ENCODE data around the gene ITIH1. TPM values are rescaled to one million over a fixed set of nuclear protein-coding genes. Genes with fewer than 3 reads are reported as not detected.

Gene ITIH1
- total RNA-seq, 1 donor from 2014 or later: not detected

DNA sequence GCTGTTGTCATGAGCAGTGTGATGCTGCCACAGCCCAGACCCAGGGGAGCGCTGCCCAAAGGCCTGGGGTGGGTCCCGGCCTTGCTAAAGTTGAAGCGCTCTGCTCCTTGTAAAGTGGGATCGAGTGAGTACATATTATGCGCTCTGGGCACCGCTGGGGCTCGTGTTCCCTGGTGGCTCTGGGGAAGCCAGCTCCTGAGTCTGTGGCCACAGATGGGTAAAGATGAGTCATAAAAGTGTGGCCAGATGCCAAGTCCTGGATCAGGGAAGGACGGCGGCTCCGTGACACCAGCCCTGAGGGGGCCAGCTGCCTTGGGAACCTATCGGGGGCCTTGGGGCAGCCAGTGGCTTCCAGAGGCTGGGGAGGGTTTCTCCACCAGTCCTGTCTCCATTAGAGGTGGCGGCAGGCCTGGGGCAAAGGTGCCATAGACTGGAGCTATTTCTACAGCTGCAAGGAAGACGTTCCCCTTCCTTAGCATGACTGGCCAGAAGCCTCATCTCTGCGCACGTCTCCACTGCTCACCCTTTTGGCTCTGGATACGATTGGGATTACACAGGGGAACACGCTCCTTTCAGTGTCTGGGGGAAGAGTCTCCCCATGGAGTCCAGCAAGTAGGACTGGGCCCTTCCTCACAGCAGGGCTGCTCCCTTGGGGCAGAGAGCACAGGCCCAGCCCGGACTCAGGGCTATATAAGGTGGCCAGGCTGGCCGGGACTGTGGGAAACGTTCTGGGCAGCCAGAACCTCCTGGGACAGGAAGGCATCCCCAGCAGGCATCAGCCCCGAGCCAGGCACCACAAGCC, 54.3 kb downstream of the ITIH1 start:
- peak; percentile 93 for DNase-seq (ENCODE audit: extremely low spot score, unreplicated experiment)
- TF ChIP-seq, protein P1, sequence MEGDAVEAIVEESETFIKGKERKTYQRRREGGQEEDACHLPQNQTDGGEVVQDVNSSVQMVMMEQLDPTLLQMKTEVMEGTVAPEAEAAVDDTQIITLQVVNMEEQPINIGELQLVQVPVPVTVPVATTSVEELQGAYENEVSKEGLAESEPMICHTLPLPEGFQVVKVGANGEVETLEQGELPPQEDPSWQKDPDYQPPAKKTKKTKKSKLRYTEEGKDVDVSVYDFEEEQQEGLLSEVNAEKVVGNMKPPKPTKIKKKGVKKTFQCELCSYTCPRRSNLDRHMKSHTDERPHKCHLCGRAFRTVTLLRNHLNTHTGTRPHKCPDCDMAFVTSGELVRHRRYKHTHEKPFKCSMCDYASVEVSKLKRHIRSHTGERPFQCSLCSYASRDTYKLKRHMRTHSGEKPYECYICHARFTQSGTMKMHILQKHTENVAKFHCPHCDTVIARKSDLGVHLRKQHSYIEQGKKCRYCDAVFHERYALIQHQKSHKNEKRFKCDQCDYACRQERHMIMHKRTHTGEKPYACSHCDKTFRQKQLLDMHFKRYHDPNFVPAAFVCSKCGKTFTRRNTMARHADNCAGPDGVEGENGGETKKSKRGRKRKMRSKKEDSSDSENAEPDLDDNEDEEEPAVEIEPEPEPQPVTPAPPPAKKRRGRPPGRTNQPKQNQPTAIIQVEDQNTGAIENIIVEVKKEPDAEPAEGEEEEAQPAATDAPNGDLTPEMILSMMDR (IDR thresholded peaks at IDR 0.05): no peak
- H3K27ac Mint-ChIP-seq (ENCODE audit: unreplicated experiment): peak overlapping the region; percentile 84
- no peaks in the 10 kb centered on the region for H3K27me3 Mint-ChIP-seq (ENCODE audit: unreplicated experiment)
- no peak overlapping the region for H3K4me3 Mint-ChIP-seq (ENCODE audit: unreplicated experiment)
- H3K36me3 Mint-ChIP-seq (ENCODE audit: unreplicated experiment): peaks cover under 1% of the 10 kb centered on the region
- H3K4me1 Mint-ChIP-seq (ENCODE audit: unreplicated experiment): peaks cover 51% of the 10 kb centered on the region
- no peaks in the 10 kb centered on the region for H3K9me3 Mint-ChIP-seq (ENCODE audit: unreplicated experiment)

DNA sequence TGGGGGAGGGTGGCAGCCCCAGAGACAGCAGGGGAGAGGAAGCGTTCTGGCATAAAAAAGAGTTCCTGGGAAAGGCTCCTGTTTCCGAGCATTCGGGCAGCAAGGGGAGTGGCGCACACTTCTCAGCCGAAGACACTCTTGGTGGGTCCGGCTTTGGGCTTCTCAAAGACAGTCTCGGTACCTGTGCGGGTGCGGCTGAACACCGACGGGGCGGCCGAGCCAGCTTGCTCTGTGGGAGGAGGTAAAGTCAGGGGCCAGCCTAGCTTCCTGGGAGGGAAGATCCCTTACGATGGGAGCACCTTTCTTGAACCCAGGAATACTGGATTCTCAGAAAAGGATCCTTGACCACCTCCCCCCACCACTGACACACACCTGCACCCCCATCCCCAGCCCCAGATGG, 55.8 kb downstream of the ITIH1 start:
- peaks cover 42% of the 10 kb centered on the region for H3K4me1 Mint-ChIP-seq (ENCODE audit: unreplicated experiment)
- DNase-seq (ENCODE audit: extremely low spot score, unreplicated experiment): no peak
- no peak overlapping the region for H3K4me3 Mint-ChIP-seq (ENCODE audit: unreplicated experiment)
- no peak overlapping the region for H3K27ac Mint-ChIP-seq (ENCODE audit: unreplicated experiment)
- TF ChIP-seq, protein P1 (IDR thresholded peaks at IDR 0.05): no peak
- peaks cover 1% of the 10 kb centered on the region for H3K36me3 Mint-ChIP-seq (ENCODE audit: unreplicated experiment)
- no peaks in the 10 kb centered on the region for H3K9me3 Mint-ChIP-seq (ENCODE audit: unreplicated experiment)
- H3K27me3 Mint-ChIP-seq (ENCODE audit: unreplicated experiment): no peaks in the 10 kb centered on the region

DNA sequence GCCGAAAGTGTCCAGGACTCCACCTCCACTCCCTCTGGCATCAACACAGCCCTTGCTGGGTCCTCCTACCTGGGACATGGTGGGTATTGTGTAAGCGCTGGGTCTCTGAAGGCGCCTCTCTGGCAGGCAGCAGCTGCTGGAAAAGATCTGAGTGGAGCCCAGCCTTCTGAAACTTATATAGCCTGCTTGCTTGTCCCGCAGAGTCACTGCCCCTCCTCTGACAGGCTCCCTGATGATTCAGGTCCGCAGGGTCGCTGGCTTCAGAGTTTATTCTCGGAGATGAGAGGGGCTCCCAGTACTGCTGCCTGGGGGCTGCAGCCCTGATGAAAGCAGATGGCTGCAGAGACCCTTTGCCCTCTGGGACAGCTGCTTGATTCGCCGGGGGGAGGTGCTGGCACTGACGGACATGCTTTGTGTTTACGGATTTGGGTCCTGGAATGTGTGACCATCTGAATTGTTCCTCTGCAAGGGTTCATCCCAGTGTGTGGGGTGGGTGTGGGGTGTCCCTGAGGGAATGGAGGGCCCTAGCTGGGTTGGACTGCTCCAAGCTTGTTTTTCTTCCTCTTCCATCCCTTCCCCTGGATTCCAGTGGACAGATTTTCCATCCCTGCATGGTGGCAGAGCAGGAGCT, 57.6 kb downstream of the ITIH1 start, which contains the start of gene MUSTN1:
MUSTN1 (minus strand) TSS at position 149 of the 631 bp plus-strand sequence; CDS start at position 78, 71 bp downstream.
- no peaks in the 10 kb centered on the region for H3K27me3 Mint-ChIP-seq (ENCODE audit: unreplicated experiment)
- H3K36me3 Mint-ChIP-seq (ENCODE audit: unreplicated experiment): peaks cover 1% of the 10 kb centered on the region
- peak within 1 kb of the TSS; percentile 68 for H3K27ac Mint-ChIP-seq (ENCODE audit: unreplicated experiment)
- TF ChIP-seq, protein P1 (IDR thresholded peaks at IDR 0.05): no peak
- H3K4me3 Mint-ChIP-seq (ENCODE audit: unreplicated experiment): peak within 1 kb of the TSS; percentile 51
- DNase-seq (ENCODE audit: extremely low spot score, unreplicated experiment): no peak
- peaks cover 42% of the 10 kb centered on the region for H3K4me1 Mint-ChIP-seq (ENCODE audit: unreplicated experiment)
- H3K9me3 Mint-ChIP-seq (ENCODE audit: unreplicated experiment): no peaks in the 10 kb centered on the region

DNA sequence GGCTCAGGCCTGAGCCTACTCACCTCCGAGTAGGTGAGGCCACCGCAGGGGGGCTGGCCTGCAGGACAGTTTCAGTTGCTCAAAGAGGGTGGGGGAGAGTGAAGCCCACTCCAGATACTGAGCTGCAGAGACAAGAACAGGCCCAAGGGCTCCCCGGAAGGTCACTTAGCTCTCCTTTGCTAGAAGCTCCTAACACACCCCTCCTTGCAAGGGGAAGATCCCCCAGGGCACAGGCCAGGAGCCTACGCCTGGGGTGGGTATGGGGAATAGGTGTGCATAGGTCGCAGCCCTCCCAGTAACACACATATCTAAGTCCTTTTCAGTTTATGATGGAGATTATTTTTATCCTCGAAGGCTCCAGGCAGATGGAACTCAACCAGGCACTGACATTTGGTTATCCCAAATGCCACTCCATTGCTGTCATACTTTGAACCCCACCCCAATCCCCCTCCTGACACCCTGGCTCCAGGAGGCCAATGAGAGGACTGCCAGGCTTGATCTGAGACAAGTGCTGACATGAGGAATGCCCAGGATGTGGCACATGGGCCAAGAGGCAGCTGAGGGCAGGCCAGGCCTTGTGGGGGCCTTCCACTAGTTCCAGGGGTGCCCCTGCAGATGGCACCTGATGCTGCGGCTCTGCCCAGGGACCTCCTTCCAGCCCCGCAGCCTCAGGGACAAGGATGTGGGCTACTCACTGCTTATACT, 58.5 kb downstream of the ITIH1 start:
- H3K36me3 Mint-ChIP-seq (ENCODE audit: unreplicated experiment): peaks cover 7% of the 10 kb centered on the region
- H3K4me3 Mint-ChIP-seq (ENCODE audit: unreplicated experiment): no peak overlapping the region
- peak overlapping the region; percentile 68 for H3K27ac Mint-ChIP-seq (ENCODE audit: unreplicated experiment)
- no peaks in the 10 kb centered on the region for H3K27me3 Mint-ChIP-seq (ENCODE audit: unreplicated experiment)
- H3K4me1 Mint-ChIP-seq (ENCODE audit: unreplicated experiment): peaks cover 39% of the 10 kb centered on the region
- TF ChIP-seq, protein P1 (IDR thresholded peaks at IDR 0.05): no peak
- DNase-seq (ENCODE audit: extremely low spot score, unreplicated experiment): no peak
- no peaks in the 10 kb centered on the region for H3K9me3 Mint-ChIP-seq (ENCODE audit: unreplicated experiment)

DNA sequence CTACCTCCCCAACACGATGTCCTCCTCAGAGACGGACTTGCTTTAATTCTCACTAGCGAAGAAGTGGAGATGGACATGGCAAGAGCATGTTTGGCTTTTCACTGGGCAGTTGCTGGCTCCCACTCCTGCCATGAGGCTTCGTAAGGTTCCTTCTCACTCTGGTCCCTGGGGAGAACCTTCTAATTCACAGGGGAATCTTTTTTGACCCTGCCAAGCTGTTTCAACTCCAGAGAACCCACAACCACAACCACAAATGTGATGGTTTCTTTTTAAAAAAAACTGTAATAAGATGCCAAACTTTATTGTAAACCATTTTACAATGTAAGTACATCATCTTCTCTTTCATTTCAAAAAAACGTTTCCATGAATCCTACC, 59.1 kb downstream of the ITIH1 start:
- TF ChIP-seq, protein P1 (IDR thresholded peaks at IDR 0.05): no peak
- peaks cover 34% of the 10 kb centered on the region for H3K4me1 Mint-ChIP-seq (ENCODE audit: unreplicated experiment)
- no peak overlapping the region for H3K27ac Mint-ChIP-seq (ENCODE audit: unreplicated experiment)
- no peak overlapping the region for H3K4me3 Mint-ChIP-seq (ENCODE audit: unreplicated experiment)
- DNase-seq (ENCODE audit: extremely low spot score, unreplicated experiment): no peak
- no peaks in the 10 kb centered on the region for H3K9me3 Mint-ChIP-seq (ENCODE audit: unreplicated experiment)
- peaks cover 9% of the 10 kb centered on the region for H3K36me3 Mint-ChIP-seq (ENCODE audit: unreplicated experiment)
- H3K27me3 Mint-ChIP-seq (ENCODE audit: unreplicated experiment): no peaks in the 10 kb centered on the region
